SK-N-SH treated with all-trans-retinoic acid at 6 μM for 48 hours (cell line): ENCODE measurements around the gene FCHO1.

Experiments used
- CSDC2 ChIP-seq: fragments of 250-450 bp; sonication (Bioruptor Pico); IDR thresholded peaks from 2 replicates; pipeline ENCODE4 v1.5.0; 2020; ENCODE audit warnings: mild to moderate bottlenecking, moderate library complexity
- CSRNP3 ChIP-seq: fragments of 250-450 bp; sonication (Bioruptor Pico); IDR thresholded peaks from 2 replicates; pipeline ENCODE4 v1.5.1; 2021; ENCODE audit warnings: mild to moderate bottlenecking, moderate library complexity
- ESRRG ChIP-seq: fragments of 250-450 bp; sonication (Bioruptor Pico); IDR thresholded peaks from 2 replicates; pipeline ENCODE4 v1.6.1; 2021; ENCODE audit warnings: mild to moderate bottlenecking
- GLIS3 ChIP-seq: fragments of 250-450 bp; sonication (Bioruptor Pico); IDR thresholded peaks from 2 replicates; pipeline ENCODE4 v1.5.0; 2020; ENCODE audit warnings: mild to moderate bottlenecking, moderate library complexity
- ISL1 ChIP-seq: fragments of 250-450 bp; sonication (Bioruptor Pico); IDR thresholded peaks from 2 replicates; pipeline ENCODE4 v2.1.2; 2022; ENCODE audit warnings: mild to moderate bottlenecking, moderate library complexity
- OSR1 ChIP-seq: fragments of 250-450 bp; sonication (Bioruptor Pico); IDR thresholded peaks from 2 replicates; pipeline ENCODE4 v1.8.0; 2022; ENCODE audit warnings: moderate library complexity, mild to moderate bottlenecking, inconsistent platforms
- PATZ1 ChIP-seq: fragments of 250-450 bp; sonication (Bioruptor Pico); IDR thresholded peaks from 2 replicates; pipeline ENCODE4 v1.8.0; 2020; ENCODE audit warnings: mild to moderate bottlenecking, moderate library complexity, borderline replicate concordance
- RARB ChIP-seq: fragments of 250-450 bp; sonication (Bioruptor Pico); IDR thresholded peaks from 2 replicates; pipeline ENCODE4 v1.8.0; 2021; ENCODE audit warnings: mild to moderate bottlenecking, moderate library complexity
- SNAI2 ChIP-seq: fragments of 250-450 bp; sonication (Bioruptor Pico); IDR thresholded peaks from 2 replicates; pipeline ENCODE4 v1.5.0; 2020; ENCODE audit warnings: mild to moderate bottlenecking, moderate library complexity
- TCF4 ChIP-seq: fragments of 250-450 bp; sonication (Bioruptor Pico); IDR thresholded peaks from 2 replicates; pipeline ENCODE4 v1.8.0; 2021; ENCODE audit warnings: mild to moderate bottlenecking, moderate library complexity, borderline replicate concordance
- TSHZ2 ChIP-seq: fragments of 250-450 bp; sonication (Bioruptor Pico); IDR thresholded peaks from 2 replicates; pipeline ENCODE4 v1.5.0; 2020; ENCODE audit warnings: mild to moderate bottlenecking, moderate library complexity
- ZFP3 ChIP-seq: fragments of 250-450 bp; sonication (Bioruptor Pico); IDR thresholded peaks from 2 replicates; pipeline ENCODE4 v1.5.0; 2020; ENCODE audit warnings: mild to moderate bottlenecking, moderate library complexity
- ZNF565 ChIP-seq: fragments of 450-650 bp; formaldehyde crosslinking; conservative IDR thresholded peaks from 2 replicates; pipeline ENCODE4 v1.5.0; 2020; ENCODE audit warnings: low read depth, mild to moderate bottlenecking, moderate library complexity
- ZNF8 ChIP-seq: fragments of 450-650 bp; formaldehyde crosslinking; IDR thresholded peaks from 2 replicates; pipeline ENCODE4 v1.5.0; 2020; ENCODE audit warnings: mild to moderate bottlenecking, moderate library complexity

- peak; percentile 35; the same call in 1 of the 2 replicates for TF ChIP-seq TSHZ2 (CRISPR knock-in tag)
- no peak for TF ChIP-seq PATZ1 (CRISPR knock-in tag)
- 0 out of 2 replicates have a peak, but pooled peaks have one; percentile 48 for TF ChIP-seq ZNF565 (CRISPR knock-in tag)
- TF ChIP-seq ZNF8 (CRISPR knock-in tag): 0 out of 2 replicates have a peak, but pooled peaks have one; percentile 23
- no peak for TF ChIP-seq RARB (CRISPR knock-in tag)
- no peak for TF ChIP-seq ESRRG (CRISPR knock-in tag)
- 0 out of 2 replicates have a peak, but pooled peaks have one; percentile 55 for TF ChIP-seq ZFP3 (CRISPR knock-in tag)
- no peak for TF ChIP-seq TCF4 (CRISPR knock-in tag)
- no peak for TF ChIP-seq CSRNP3 (CRISPR knock-in tag)
- no peak for TF ChIP-seq GLIS3
- TF ChIP-seq SNAI2 (CRISPR knock-in tag): peak; percentile 70; the same call in 1 of the 2 replicates
- no peak for TF ChIP-seq ISL1
- TF ChIP-seq OSR1 (CRISPR knock-in tag): no peak
- no peak for TF ChIP-seq CSDC2 (CRISPR knock-in tag)
Observed at GRCh38 chr19:17829855-17830566, 78.7 kb downstream of the FCHO1 start.
